SU-DHL-6 (cell line): ENCODE results near the gene CDC42BPG.

ENCODE experiments used
- H2AFZ ChIP-seq: fragments of 200-600 bp; sonication (generic); 2 replicates; pipeline ENCODE4 v1.6.1; 2014; ENCODE audit warnings: low read depth, mild to moderate bottlenecking, moderate library complexity, mixed read lengths, antibody characterized with exemption, low read length; ENCODE audit not compliant: severe bottlenecking
- H3F3A ChIP-seq: fragments of 200-600 bp; shearing (Covaris generic); 2 replicates; pipeline ENCODE4 v1.6.0; 2016; ENCODE audit warnings: antibody characterized with exemption, mild to moderate bottlenecking; ENCODE audit not compliant: insufficient read depth
- H3K27ac ChIP-seq: fragments of 200-600 bp; sonication (generic); 2 replicates; pipeline ENCODE4 v1.5.1; 2016; ENCODE audit warnings: low read depth, mild to moderate bottlenecking, low read length, moderate library complexity, mixed read lengths
- H3K27me3 ChIP-seq: fragments of 200-600 bp; sonication (generic), shearing (Covaris generic); 2 replicates; pipeline ENCODE4 v1.6.0; 2014; ENCODE audit warnings: mild to moderate bottlenecking, low read length
- H3K36me3 ChIP-seq: fragments of 200-600 bp; sonication (generic); 2 replicates; pipeline ENCODE4 v1.6.1; 2014; ENCODE audit warnings: mild to moderate bottlenecking, low read length, mixed read lengths
- H3K4me2 ChIP-seq: fragments of 300-600, 200-600 bp; shearing (Covaris generic), sonication (generic); 2 replicates; pipeline ENCODE4 v1.6.0; 2014; ENCODE audit warnings: low read length, low read depth, mild to moderate bottlenecking; ENCODE audit not compliant: poor library complexity, severe bottlenecking
- H3K4me3 ChIP-seq: fragments of 200-600 bp; sonication (generic); 2 replicates; pipeline ENCODE4 v1.5.1; 2014; ENCODE audit warnings: antibody characterized with exemption, low read length, mild to moderate bottlenecking, mixed read lengths; ENCODE audit not compliant: insufficient read depth, poor library complexity, severe bottlenecking
- H3K79me2 ChIP-seq: fragments of 200-600 bp; sonication (generic); 2 replicates; pipeline ENCODE4 v1.6.1; 2014; ENCODE audit warnings: mild to moderate bottlenecking, low read length, moderate library complexity; ENCODE audit not compliant: insufficient read depth
- H3K9ac ChIP-seq: fragments of 200-600 bp; sonication (generic); 2 replicates; pipeline ENCODE4 v1.7.0; 2014; ENCODE audit warnings: mild to moderate bottlenecking, low read length
- H3K9me2 ChIP-seq: fragments of 200-600 bp; sonication (generic); replicated peaks from 2 replicates; pipeline ENCODE4 v1.6.1; 2014; ENCODE audit warnings: low read length; ENCODE audit not compliant: insufficient read depth
- H3K9me3 ChIP-seq: fragments of 200-600 bp; sonication (generic); 2 replicates; pipeline ENCODE4 v1.6.1; 2014; ENCODE audit warnings: low read length, mixed read lengths; ENCODE audit not compliant: insufficient read depth
- H4K20me1 ChIP-seq: fragments of 200-600 bp; sonication (generic); 2 replicates; pipeline ENCODE4 v1.6.1; 2014; ENCODE audit warnings: low read depth, mild to moderate bottlenecking, antibody characterized with exemption, low read length, moderate library complexity, mixed read lengths
- CTCF ChIP-seq: fragments of 200-600 bp; sonication (generic); IDR thresholded peaks from one replicate; pipeline ENCODE4 v1.5.1; 2017; ENCODE audit warnings: antibody characterized with exemption, mild to moderate bottlenecking, low read length, moderate library complexity; ENCODE audit not compliant: insufficient read depth, poor library complexity, severe bottlenecking
- EZH2phosphoT487 ChIP-seq: fragments of 200-600 bp; sonication (generic), shearing (Covaris generic); conservative IDR thresholded peaks from 2 replicates; pipeline ENCODE4 v1.6.1; 2018; ENCODE audit warnings: mild to moderate bottlenecking, antibody characterized with exemption, low read length, moderate library complexity, mixed read lengths

CDC42BPG gene

GRCh38 chr11:64805481-64805880 lies 39.0 kb downstream of the CDC42BPG start:
- no peaks in the 10 kb centered on the region for H4K20me1 ChIP-seq
- no peak for TF ChIP-seq EZH2phosphoT487
- TF ChIP-seq CTCF: no peak
- H3K4me3 ChIP-seq: no peak overlapping the region
- no peaks in the 10 kb centered on the region for H3K36me3 ChIP-seq
- H3K79me2 ChIP-seq: peaks cover 7% of the 10 kb centered on the region; the same call in 1 of the 2 replicates
- no peak overlapping the region for H3K4me2 ChIP-seq
- H3K9ac ChIP-seq: no peak overlapping the region
- no peak overlapping the region for H2AFZ ChIP-seq
- H3K9me2 ChIP-seq: no peaks in the 10 kb centered on the region
- H3K27ac ChIP-seq: no peak overlapping the region
- 0 out of 2 replicates have a peak, but pooled peaks cover 15% of the 10 kb centered on the region for H3F3A ChIP-seq
- no peaks in the 10 kb centered on the region for H3K9me3 ChIP-seq
- no peaks in the 10 kb centered on the region for H3K27me3 ChIP-seq

- Histone ChIP-seq H3F3A (0 out of 2 replicates have a peak, but pooled peaks cover 15% of the 10 kb centered on the region), H3K9ac (no peak overlapping the region), H3K79me2 (peaks cover 5% of the 10 kb centered on the region; the same call in 1 of the 2 replicates), H3K9me3 (no peaks in the 10 kb centered on the region), H3K27me3 (no peaks in the 10 kb centered on the region), H3K4me2 (no peak overlapping the region), H3K36me3 (no peaks in the 10 kb centered on the region), H4K20me1 (no peaks in the 10 kb centered on the region), H3K4me3 (no peak overlapping the region), H3K27ac (no peak overlapping the region), H3K9me2 (no peaks in the 10 kb centered on the region), H2AFZ (no peak overlapping the region)
- TF ChIP-seq CTCF (no peak), EZH2phosphoT487 (no peak)
These were observed 39.9 kb downstream of the CDC42BPG start for GRCh38 chr11:64804346-64805210.

GRCh38 chr11:64803846-64804345 lies 40.6 kb downstream of the CDC42BPG start:
- Histone ChIP-seq H3K36me3 (no peaks in the 10 kb centered on the region), H3K27ac (peak overlapping the region; percentile 69)

More at GRCh38 chr11:64803846-64804345, 40.6 kb downstream of the CDC42BPG start:
- Histone ChIP-seq H2AFZ (no peak overlapping the region), H3K9me2 (no peaks in the 10 kb centered on the region), H4K20me1 (no peaks in the 10 kb centered on the region), H3F3A (0 out of 2 replicates have a peak, but pooled peaks cover 15% of the 10 kb centered on the region), H3K9me3 (no peaks in the 10 kb centered on the region), H3K4me3 (peak overlapping the region; percentile 67), H3K79me2 (no peaks in the 10 kb centered on the region), H3K9ac (peak overlapping the region; percentile 67), H3K27me3 (no peaks in the 10 kb centered on the region), H3K4me2 (peak overlapping the region; percentile 88)
- TF ChIP-seq CTCF: no peak
- TF ChIP-seq EZH2phosphoT487: no peak
